GM12864 (cell line): Measurements from ENCODE around the gene PCLO.

ENCODE experiments used
- DNase-seq: peaks from one replicate; pipeline ENCODE4 v3.0.0-alpha.2; 2011; ENCODE audit warnings: low read depth
- H3K4me3 ChIP-seq: 2 replicates; pipeline ENCODE4 v1.5.1; 2011; ENCODE audit warnings: mild to moderate bottlenecking, low read depth, low read length, control low read depth
- CTCF ChIP-seq: IDR thresholded peaks from 2 replicates; pipeline ENCODE4 v1.5.1; 2011; ENCODE audit warnings: low read depth, mild to moderate bottlenecking, moderate library complexity, low read length, control low read depth, inconsistent platforms; ENCODE audit errors: missing control alignments

PCLO gene

GRCh38 chr7:83011954-83012353, 150.7 kb downstream of the PCLO start:
- no peak overlapping the region for H3K4me3 ChIP-seq
- DNase-seq = no peak
- no peak for TF ChIP-seq CTCF

- TF ChIP-seq CTCF = peak; percentile 9
- DNase-seq = no peak
- no peak overlapping the region for H3K4me3 ChIP-seq
Observed at GRCh38 chr7:83005410-83005809, 157.3 kb downstream of the PCLO start.

- no peak for DNase-seq
- no peak for TF ChIP-seq CTCF
- H3K4me3 ChIP-seq = no peak overlapping the region
Observed at GRCh38 chr7:83001362-83002040, 161.2 kb downstream of the PCLO start.

GRCh38 chr7:82998436-82998835, 164.2 kb downstream of the PCLO start:
- no peak for TF ChIP-seq CTCF

GRCh38 chr7:82985144-82985802, 177.4 kb downstream of the PCLO start:
- no peak for TF ChIP-seq CTCF
- H3K4me3 ChIP-seq = no peak overlapping the region
- DNase-seq = no peak

More at GRCh38 chr7:82998436-82998835, 164.2 kb downstream of the PCLO start:
- DNase-seq = no peak
- no peak overlapping the region for H3K4me3 ChIP-seq

GRCh38 chr7:82980130-82980788, 182.4 kb downstream of the PCLO start:
- no peak for DNase-seq
- no peak for TF ChIP-seq CTCF
- no peak overlapping the region for H3K4me3 ChIP-seq
